HepG2 (cell line): Measurements from ENCODE around the gene ROBO3. TPM values are rescaled to one million over a fixed set of nuclear protein-coding genes. Genes with fewer than 3 reads are reported as not detected.

ENCODE experiments used
- CEBPG ChIP-seq: IDR thresholded peaks from 2 replicates; pipeline ENCODE4 v1.6.1; 2016
- FOXJ3 ChIP-seq: sonication (generic); formaldehyde crosslinking; IDR thresholded peaks from 2 replicates; pipeline ENCODE4 v1.4.0; 2020; ENCODE audit warnings: missing genetic modification reagents, mild to moderate bottlenecking, borderline replicate concordance
- FOXO4 ChIP-seq: sonication (generic); formaldehyde crosslinking; conservative IDR thresholded peaks from 2 replicates; pipeline ENCODE4 v1.8.1; 2023; ENCODE audit warnings: missing genetic modification reagents
- HBP1 ChIP-seq: IDR thresholded peaks from 2 replicates; pipeline ENCODE4 v1.6.1; 2016; ENCODE audit warnings: low read depth, control low read depth
- HNF4G ChIP-seq, 2 experiments: sonication (generic) in 1 of 2; formaldehyde crosslinking in 1 of 2; IDR thresholded peaks; 2 replicates each; pipeline versions ENCODE4 v1.4.0 to v1.6.1; 2011 to 2020; ENCODE audit warnings: borderline replicate concordance in 2 of 2, low read depth in 2 of 2, mild to moderate bottlenecking in 2 of 2, low read length in 1 of 2, missing genetic modification reagents in 1 of 2, moderate library complexity in 1 of 2
- IRX3 ChIP-seq: sonication (generic); formaldehyde crosslinking; IDR thresholded peaks from 2 replicates; pipeline ENCODE4 v1.8.1; 2023; ENCODE audit warnings: mild to moderate bottlenecking, low read depth, missing genetic modification reagents, borderline replicate concordance
- KDM1A ChIP-seq: IDR thresholded peaks from 2 replicates; pipeline ENCODE4 v1.6.1; 2016; ENCODE audit warnings: missing compliant biosample characterization
- KLF12 ChIP-seq: sonication (generic); formaldehyde crosslinking; IDR thresholded peaks from 2 replicates; pipeline ENCODE4 v1.4.0; 2020; ENCODE audit warnings: missing genetic modification reagents, borderline replicate concordance
- MEF2D ChIP-seq: sonication (generic); formaldehyde crosslinking; IDR thresholded peaks from 2 replicates; pipeline ENCODE4 v1.5.1; 2020; ENCODE audit warnings: mild to moderate bottlenecking, missing genetic modification reagents
- NFYC ChIP-seq: IDR thresholded peaks from 2 replicates; pipeline ENCODE4 v1.6.1; 2016; ENCODE audit warnings: missing genetic modification reagents, missing compliant biosample characterization
- REL ChIP-seq: sonication (generic); formaldehyde crosslinking; conservative IDR thresholded peaks from 2 replicates; pipeline ENCODE4 v1.8.0; 2022; ENCODE audit warnings: mild to moderate bottlenecking, missing genetic modification reagents, moderate library complexity
- RFX3 ChIP-seq: IDR thresholded peaks from 2 replicates; pipeline ENCODE4 v1.6.1; 2016; ENCODE audit warnings: missing biosample characterization, missing genetic modification reagents
- TBX3 ChIP-seq: fragments of 450-650 bp; IDR thresholded peaks from 2 replicates; pipeline ENCODE4 v1.6.1; 2017; ENCODE audit warnings: antibody characterized with exemption, mild to moderate bottlenecking, inconsistent platforms, borderline replicate concordance
- TGIF2 ChIP-seq: IDR thresholded peaks from 2 replicates; pipeline ENCODE4 v1.6.1; 2016; ENCODE audit warnings: control low read depth, missing compliant biosample characterization
- TSC22D2 ChIP-seq: sonication (generic); formaldehyde crosslinking; IDR thresholded peaks from 2 replicates; pipeline ENCODE4 v1.5.1; 2020; ENCODE audit warnings: missing genetic modification reagents, mild to moderate bottlenecking, borderline replicate concordance
- ZBTB1 ChIP-seq: sonication (generic); formaldehyde crosslinking; IDR thresholded peaks from 2 replicates; pipeline ENCODE4 v1.4.0; 2020; ENCODE audit warnings: missing genetic modification reagents, borderline replicate concordance
- ZBTB10 ChIP-seq: sonication (generic); formaldehyde crosslinking; IDR thresholded peaks from 2 replicates; pipeline ENCODE4 v1.4.0; 2020; ENCODE audit warnings: missing genetic modification reagents, borderline replicate concordance
- ZNF496 ChIP-seq: sonication (generic); formaldehyde crosslinking; IDR thresholded peaks from 2 replicates; pipeline ENCODE4 v1.8.1; 2023; ENCODE audit warnings: mild to moderate bottlenecking, moderate library complexity, missing genetic modification reagents; ENCODE audit not compliant: insufficient replicate concordance
- ZNF562 ChIP-seq: sonication (generic); formaldehyde crosslinking; IDR thresholded peaks from 2 replicates; pipeline ENCODE4 v1.8.0; 2022; ENCODE audit warnings: missing genetic modification reagents, borderline replicate concordance
- ZNF704 ChIP-seq: sonication (generic); formaldehyde crosslinking; IDR thresholded peaks from 2 replicates; pipeline ENCODE4 v1.8.1; 2023; ENCODE audit warnings: mild to moderate bottlenecking, inconsistent platforms, moderate library complexity, missing genetic modification reagents, borderline replicate concordance
- ZSCAN21 ChIP-seq: sonication (generic); formaldehyde crosslinking; IDR thresholded peaks from 2 replicates; pipeline ENCODE4 v1.8.0; 2022; ENCODE audit warnings: mild to moderate bottlenecking, missing genetic modification reagents, moderate library complexity, borderline replicate concordance
- ZSCAN25 ChIP-seq: sonication (generic); formaldehyde crosslinking; IDR thresholded peaks from 2 replicates; pipeline ENCODE4 v1.8.0; 2022; ENCODE audit warnings: mild to moderate bottlenecking, missing genetic modification reagents
- ZSCAN9 ChIP-seq: IDR thresholded peaks from 2 replicates; pipeline ENCODE4 v1.6.1; 2016; ENCODE audit warnings: borderline replicate concordance
- polyA plus RNA-seq, 8 experiments: library from polyadenylated mRNA; depleted of rRNA in 3 of 8; stranded (reverse) in 7 of 8; unstranded in 1 of 8; fragments of >200 nt; fragmentation: Illumina TruSeq in 4 of 8; extraction: Trizol in 4 of 8; gene quantifications; 2 replicates each; pipeline versions ENCODE4 v1.2.1 to v1.2.3, GENCODE V29; 2011 to 2016; ENCODE audit warnings: low read depth in 4 of 8, missing spikeins in 1 of 8, mixed read lengths in 1 of 8; ENCODE audit not compliant: insufficient read depth in 1 of 8
- total RNA-seq, 5 experiments: library from RNA; depleted of rRNA; stranded (reverse); fragments of >200 nt; fragmentation: Illumina TruSeq; extraction: Trizol; gene quantifications; 2 replicates each; pipeline ENCODE4 v1.2.3, GENCODE V29; 2016; ENCODE audit warnings: low read depth in 1 of 5

ROBO3 gene
- total and polyA plus RNA-seq, 2 of the 13 experiments (the other 11 are each of a cell fraction or from before 2014, with no cell fraction given) = 0.07 to 2.4 TPM

- TF ChIP-seq ZNF562 (CRISPR knock-in tag) (no peak), ZSCAN25 (CRISPR knock-in tag) (no peak), TSC22D2 (CRISPR knock-in tag) (no peak), FOXO4 (no peak), ZSCAN9 (no peak), RFX3 (CRISPR knock-in tag) (no peak), TGIF2 (CRISPR knock-in tag) (no peak), MEF2D (CRISPR knock-in tag) (peak; percentile 55; the same call in 1 of the 2 replicates), TBX3 (no peak), REL (no peak), KDM1A (no peak), CEBPG (CRISPR knock-in tag) (peak; percentile 35; the same call in 1 of the 2 replicates), ZBTB1 (CRISPR knock-in tag) (no peak), HBP1 (CRISPR knock-in tag) (no peak), ZSCAN21 (CRISPR knock-in tag) (no peak), ZBTB10 (no peak), FOXJ3 (peak; percentile 37; the same call in 1 of the 2 replicates), ZNF496 (CRISPR knock-in tag) (no peak), ZNF704 (no peak), NFYC (0 out of 2 replicates have a peak, but pooled peaks have one; percentile 25), IRX3 (CRISPR knock-in tag) (no peak), HNF4G (IDR thresholded peaks at IDR 0.05; ENCODE audit: borderline replicate concordance, low read depth, low read length) (no peak; the same call in 1 of the 2 replicates), HNF4G (CRISPR knock-in tag; IDR thresholded peaks at IDR 0.05; ENCODE audit: borderline replicate concordance, low read depth) (peak; percentile 51; the same call in 1 of the 2 replicates), KLF12 (CRISPR knock-in tag) (no peak)
These were observed 17.3 kb downstream of the ROBO3 start (continued) for GRCh38 chr11:124882339-124883071.
